Immature natural killer cell (primary cell): ENCODE measurements around the gene HNRNPAB. TPM values are rescaled to one million over a fixed set of nuclear protein-coding genes. Genes with fewer than 3 reads are reported as not detected.
A peak's percentile ranks its signal among the peaks of the same experiment; 100 is the strongest.

ENCODE experiments used
- DNase-seq, 3 donors: peaks; one replicate each; pipeline ENCODE4 v3.0.0; 2022; ENCODE audit warnings: mixed read lengths in 1 of 3
- H3K27ac Mint-ChIP-seq, 6 donors: one replicate each; pipeline ENCODE4 v1.8.0; 2020; ENCODE audit warnings: mixed read lengths in 6 of 6, mild to moderate bottlenecking in 5 of 6, inconsistent platforms in 4 of 6, moderate library complexity in 3 of 6
- H3K27me3 Mint-ChIP-seq, 3 donors: one replicate each; pipeline ENCODE4 v1.8.0; 2020 to 2021; ENCODE audit warnings: low read depth in 3 of 3, mild to moderate bottlenecking in 3 of 3, mixed read lengths in 3 of 3, moderate library complexity in 3 of 3, inconsistent platforms in 1 of 3
- H3K36me3 Mint-ChIP-seq, 3 donors: one replicate each; pipeline ENCODE4 v1.8.0; 2020; ENCODE audit warnings: mixed read lengths in 3 of 3, inconsistent platforms in 2 of 3, mild to moderate bottlenecking in 2 of 3
- H3K4me1 Mint-ChIP-seq, 2 donors: one replicate each; pipeline ENCODE4 v1.8.0; 2020; ENCODE audit warnings: inconsistent platforms in 2 of 2, mild to moderate bottlenecking in 2 of 2, mixed read lengths in 2 of 2, moderate library complexity in 1 of 2
- H3K4me3 Mint-ChIP-seq, 5 donors: one replicate each; pipeline ENCODE4 v1.8.0; 2020; ENCODE audit warnings: mild to moderate bottlenecking in 5 of 5, mixed read lengths in 5 of 5, inconsistent platforms in 3 of 5, moderate library complexity in 3 of 5
- H3K9me3 Mint-ChIP-seq, 6 donors: one replicate each; pipeline ENCODE4 v1.8.0; 2020; ENCODE audit warnings: mild to moderate bottlenecking in 6 of 6, mixed read lengths in 6 of 6, inconsistent platforms in 4 of 6, moderate library complexity in 3 of 6
- polyA plus RNA-seq, 3 donors: library from polyadenylated mRNA; unstranded; fragments of 300-500 nt; fragmentation: Illumina TruSeq; gene quantifications; one replicate each; pipeline ENCODE4 v1.2.3, GENCODE V29; 2021

The HNRNPAB gene
- polyA plus RNA-seq, 3 donors from 2014 or later = 34.4 to 126 (median 62.9) TPM

DNA sequence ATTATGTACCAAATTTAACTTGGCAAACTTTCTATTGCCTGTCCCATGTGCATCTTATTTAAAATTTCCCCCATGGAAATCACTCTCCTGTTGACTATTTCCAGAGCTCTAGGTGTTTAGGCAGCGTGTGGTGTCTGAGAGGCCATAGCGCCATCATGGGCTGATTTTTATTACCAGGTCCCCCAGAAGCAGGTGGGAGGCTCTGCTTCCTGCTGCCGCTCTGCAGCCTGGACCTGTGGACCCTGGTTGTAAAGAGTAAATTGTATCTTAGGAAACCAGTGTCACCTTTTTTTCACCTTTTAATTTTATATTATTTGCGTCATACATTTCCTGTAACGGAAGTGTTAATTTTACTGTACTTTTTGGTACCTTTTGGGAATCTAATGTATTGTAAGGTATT, 6.4 kb downstream of the HNRNPAB start:
- Mint-ChIP-seq H3K4me3 (no peak overlapping the region), H3K36me3 (peaks cover 9 to 38% (median 10%) of the 10 kb centered on the region in 3 donors), H3K27me3 (peaks cover 8 to 18% (median 8%) of the 10 kb centered on the region in 3 donors), H3K27ac (no peak overlapping the region), H3K4me1 (peaks cover 39 to 47% of the 10 kb centered on the region in 2 donors), H3K9me3 (no peaks in the 10 kb centered on the region)
- no peak for DNase-seq

GRCh38 chr5:178211095-178212048, 7.0 kb downstream of the HNRNPAB start:
- H3K9me3 Mint-ChIP-seq = no peaks in the 10 kb centered on the region
- no peak overlapping the region for H3K4me3 Mint-ChIP-seq
- H3K36me3 Mint-ChIP-seq = peaks cover 11 to 45% (median 13%) of the 10 kb centered on the region in 3 donors
- peaks cover 37 to 47% of the 10 kb centered on the region in 2 donors for H3K4me1 Mint-ChIP-seq
- no peak for DNase-seq
- H3K27me3 Mint-ChIP-seq = peaks cover 3 to 11% (median 7%) of the 10 kb centered on the region in 3 donors
- H3K27ac Mint-ChIP-seq = peak overlapping the region in 2 of 6 donors; percentile 51 to 69

GRCh38 chr5:178212241-178213002, 8.1 kb downstream of the HNRNPAB start:
- peaks cover 12 to 49% (median 13%) of the 10 kb centered on the region in 3 donors for H3K36me3 Mint-ChIP-seq
- no peak overlapping the region for H3K4me3 Mint-ChIP-seq
- peaks cover 29 to 39% of the 10 kb centered on the region in 2 donors for H3K4me1 Mint-ChIP-seq
- no peaks in the 10 kb centered on the region for H3K9me3 Mint-ChIP-seq
- peaks cover 3 to 8% (median 6%) of the 10 kb centered on the region in 3 donors for H3K27me3 Mint-ChIP-seq
- DNase-seq = no peak
- peak overlapping the region in 4 of 6 donors; percentile 10 to 51 (median 32) for H3K27ac Mint-ChIP-seq

GRCh38 chr5:178213003-178213461, 8.7 kb downstream of the HNRNPAB start:
- Mint-ChIP-seq H3K36me3 (peaks cover 12 to 44% (median 13%) of the 10 kb centered on the region in 3 donors), H3K27me3 (peaks cover 3 to 8% (median 6%) of the 10 kb centered on the region in 3 donors), H3K27ac (peak overlapping the region in 2 of 6 donors; percentile 17 to 51), H3K9me3 (no peaks in the 10 kb centered on the region), H3K4me3 (no peak overlapping the region), H3K4me1 (peaks cover 23 to 33% of the 10 kb centered on the region in 2 donors)
- no peak for DNase-seq

GRCh38 chr5:178213748-178214151, 9.4 kb downstream of the HNRNPAB start:
- no peak for DNase-seq
- no peak overlapping the region for H3K4me3 Mint-ChIP-seq
- peaks cover 3 to 8% (median 6%) of the 10 kb centered on the region in 3 donors for H3K27me3 Mint-ChIP-seq
- H3K4me1 Mint-ChIP-seq = peaks cover 19 to 31% of the 10 kb centered on the region in 2 donors
- H3K9me3 Mint-ChIP-seq = no peaks in the 10 kb centered on the region
- peaks cover 13 to 48% (median 16%) of the 10 kb centered on the region in 3 donors for H3K36me3 Mint-ChIP-seq
- H3K27ac Mint-ChIP-seq = peak overlapping the region in 1 of 6 donors; percentile 6

DNA sequence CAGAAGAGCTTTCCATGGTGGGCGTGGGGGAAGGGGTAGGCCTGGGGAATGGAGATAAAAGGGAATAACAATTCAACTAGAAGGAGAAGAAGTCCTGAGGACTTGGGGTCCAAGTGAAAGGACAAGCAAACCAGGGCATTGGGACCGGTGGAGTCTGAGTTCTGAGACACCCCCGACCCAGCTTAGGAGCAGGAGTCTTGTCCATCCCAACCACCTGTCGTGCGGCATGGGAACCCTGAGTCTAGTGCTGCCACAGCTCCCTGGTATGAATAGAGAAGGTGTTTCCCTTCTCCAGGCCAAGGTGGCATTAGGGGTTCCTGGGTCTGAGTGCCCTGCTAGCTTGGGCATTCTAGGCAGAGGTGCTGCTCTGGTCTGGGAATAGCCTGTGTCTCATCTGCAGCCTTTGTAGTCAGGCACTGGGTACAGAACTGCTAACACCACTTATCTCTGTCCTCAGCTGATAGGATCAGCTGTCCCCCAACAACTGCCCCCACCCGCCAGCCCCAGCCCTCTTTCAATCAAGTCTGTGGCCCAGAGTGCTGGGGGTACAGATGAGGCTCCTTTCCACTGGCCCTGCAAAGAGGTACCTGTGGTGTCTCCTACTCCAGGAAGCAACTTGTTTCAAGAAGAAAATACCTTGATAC, 9.9 kb downstream of the HNRNPAB start:
- H3K36me3 Mint-ChIP-seq = peaks cover 13 to 45% (median 16%) of the 10 kb centered on the region in 3 donors
- no peak for DNase-seq

GRCh38 chr5:178215280-178216002, 11.1 kb downstream of the HNRNPAB start:
- Mint-ChIP-seq H3K36me3 (peaks cover 9 to 34% (median 12%) of the 10 kb centered on the region in 3 donors), H3K27ac (peak overlapping the region in 3 of 6 donors; percentile 4 to 51 (median 32)), H3K27me3 (peaks cover 6 to 10% (median 6%) of the 10 kb centered on the region in 3 donors), H3K4me3 (no peak overlapping the region), H3K9me3 (no peaks in the 10 kb centered on the region), H3K4me1 (peaks cover 16 to 29% of the 10 kb centered on the region in 2 donors)
- DNase-seq = no peak

More for the DNA sequence above, 9.9 kb downstream of the HNRNPAB start:
- Mint-ChIP-seq H3K4me3 (no peak overlapping the region), H3K27ac (peak overlapping the region in 1 of 6 donors; percentile 6), H3K9me3 (no peaks in the 10 kb centered on the region), H3K4me1 (peaks cover 16 to 29% of the 10 kb centered on the region in 2 donors), H3K27me3 (peaks cover 3 to 8% (median 6%) of the 10 kb centered on the region in 3 donors)

- Mint-ChIP-seq H3K4me1 (peaks cover 16 to 35% of the 10 kb centered on the region in 2 donors), H3K27me3 (peaks cover 6 to 8% (median 6%) of the 10 kb centered on the region in 3 donors), H3K4me3 (no peak overlapping the region), H3K9me3 (no peaks in the 10 kb centered on the region), H3K27ac (peak overlapping the region; percentile 4 to 75 (median 23)), H3K36me3 (peaks cover 8 to 30% (median 10%) of the 10 kb centered on the region in 3 donors)
- DNase-seq = no peak
Measured at GRCh38 chr5:178216088-178216534, 11.8 kb downstream of the HNRNPAB start.

DNA sequence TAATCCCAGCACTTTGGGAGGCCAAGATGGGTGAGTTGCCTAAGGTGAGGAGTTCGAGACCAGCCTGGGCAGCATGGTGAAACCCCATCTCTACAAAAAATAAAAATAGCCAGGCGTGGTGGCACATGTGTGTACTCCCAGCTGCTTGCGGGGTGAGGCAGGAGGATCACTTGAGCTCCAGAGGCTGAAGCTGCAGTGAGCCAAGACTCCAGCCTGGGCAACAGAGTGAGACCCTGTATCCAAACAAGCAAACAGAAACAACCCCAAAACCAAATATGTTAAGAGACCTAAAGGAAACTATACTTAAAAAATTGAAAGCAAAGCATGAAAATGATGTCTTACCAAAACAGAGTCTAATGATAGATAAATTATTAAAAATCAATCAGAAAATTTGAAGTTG, 12.4 kb downstream of the HNRNPAB start:
- Mint-ChIP-seq H3K36me3 (peaks cover 4 to 32% (median 13%) of the 10 kb centered on the region in 3 donors), H3K4me3 (no peak overlapping the region), H3K9me3 (no peaks in the 10 kb centered on the region), H3K4me1 (peaks cover 18 to 42% of the 10 kb centered on the region in 2 donors), H3K27me3 (peaks cover 5 to 6% (median 6%) of the 10 kb centered on the region in 3 donors), H3K27ac (no peak overlapping the region)
- DNase-seq = no peak

DNA sequence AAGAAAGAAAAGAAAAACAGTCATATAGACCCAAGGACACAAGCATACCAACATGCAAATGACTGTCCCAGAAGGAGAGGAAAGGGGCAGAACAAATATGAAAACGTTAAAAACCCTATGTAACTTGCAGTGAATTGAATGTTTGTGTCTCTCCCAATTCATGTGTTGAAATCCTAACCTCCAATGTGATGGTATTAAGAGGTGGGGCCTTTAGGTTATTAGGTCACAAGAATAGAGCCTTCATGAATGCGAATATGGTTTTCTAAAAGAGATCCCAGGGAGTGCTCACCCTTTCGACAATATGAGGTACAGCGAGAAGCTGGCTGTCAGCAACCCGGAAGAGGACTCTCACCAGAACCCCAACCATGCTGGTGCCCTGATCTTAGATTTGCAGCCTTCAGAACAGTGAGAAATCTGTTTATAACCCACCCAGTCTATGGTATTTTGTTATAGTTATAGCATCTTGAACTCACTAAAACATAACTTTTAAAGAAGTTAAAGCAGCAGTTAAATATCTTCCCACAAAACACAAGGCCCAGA, 14.0 kb downstream of the HNRNPAB start:
- Mint-ChIP-seq H3K27ac (peak overlapping the region in 3 of 6 donors; percentile 14 to 53 (median 21)), H3K36me3 (peaks cover 4 to 31% (median 13%) of the 10 kb centered on the region in 3 donors), H3K4me1 (peaks cover 21 to 52% of the 10 kb centered on the region in 2 donors), H3K9me3 (no peaks in the 10 kb centered on the region), H3K4me3 (no peak overlapping the region), H3K27me3 (peaks cover 3 to 6% (median 4%) of the 10 kb centered on the region in 3 donors)
- no peak for DNase-seq

DNA sequence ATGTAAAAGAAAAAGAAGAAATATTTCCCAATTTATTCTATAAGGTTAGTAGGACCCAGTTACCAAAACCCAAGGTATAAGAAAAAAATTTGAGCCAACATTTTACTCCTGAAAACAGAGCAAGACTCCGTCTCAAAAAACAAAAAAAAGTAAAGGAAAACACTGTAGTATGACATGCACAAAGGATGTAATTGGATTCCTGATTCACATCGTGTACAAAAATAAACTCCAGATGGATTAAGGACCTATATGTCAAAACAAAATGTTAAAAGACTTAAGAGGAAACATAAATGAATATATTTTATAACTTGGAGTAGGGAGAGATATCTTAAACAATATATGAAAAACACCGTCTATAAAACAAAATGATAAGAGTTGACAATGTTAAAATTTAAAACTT, 14.5 kb downstream of the HNRNPAB start:
- Mint-ChIP-seq H3K4me3 (no peak overlapping the region), H3K27ac (peak overlapping the region in 2 of 6 donors; percentile 14 to 21), H3K4me1 (peaks cover 19 to 50% of the 10 kb centered on the region in 2 donors), H3K9me3 (no peaks in the 10 kb centered on the region), H3K27me3 (peaks cover 3 to 5% (median 4%) of the 10 kb centered on the region in 3 donors), H3K36me3 (peaks cover 4 to 26% (median 13%) of the 10 kb centered on the region in 3 donors)
- DNase-seq = no peak

DNA sequence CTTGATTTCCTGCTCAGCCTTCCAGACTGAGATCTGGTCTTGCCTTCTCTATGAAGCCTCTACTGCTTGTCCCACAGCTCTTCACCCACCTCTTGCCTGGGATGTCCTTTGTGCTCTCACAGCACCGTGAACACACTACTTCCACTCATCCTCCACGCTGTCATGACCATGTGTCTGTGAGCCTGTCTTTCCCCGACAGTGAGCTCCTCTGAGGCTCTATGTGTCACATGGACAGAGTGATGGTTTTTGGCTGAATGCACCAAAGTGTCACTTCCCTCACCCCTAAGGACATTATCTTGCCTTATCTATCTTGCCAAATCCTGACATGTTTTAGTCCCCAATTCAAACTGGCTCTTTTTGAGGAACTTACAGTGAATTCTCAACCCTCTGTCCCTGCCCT, 16.9 kb downstream of the HNRNPAB start:
- no peaks in the 10 kb centered on the region for H3K9me3 Mint-ChIP-seq
- no peak overlapping the region for H3K4me3 Mint-ChIP-seq
- peaks cover 11 to 44% of the 10 kb centered on the region in 2 donors for H3K4me1 Mint-ChIP-seq
- peaks cover 3 to 5% (median 4%) of the 10 kb centered on the region in 3 donors for H3K27me3 Mint-ChIP-seq
- peaks cover 2 to 20% (median 10%) of the 10 kb centered on the region in 3 donors for H3K36me3 Mint-ChIP-seq
- DNase-seq = no peak
- H3K27ac Mint-ChIP-seq = peak overlapping the region; percentile 29 to 89 (median 56)
